GM18505 (cell line): ENCODE results near the gene LTV1.
"Not testable (repeated sequence)": the region's sequence is repeated elsewhere in the genome, so short reads cannot be mapped to it uniquely, and the experiment has no call there.

Experiments used
- ATAC-seq: cut with Tn5 transposase; IDR thresholded peaks from one replicate; pipeline ENCODE4 v1.9.1; 2021; ENCODE audit not compliant: unreplicated experiment
- POLR2A ChIP-seq: IDR thresholded peaks from 4 replicates; pipeline ENCODE4 v1.6.1; 2011; ENCODE audit warnings: borderline replicate concordance; ENCODE audit not compliant: insufficient read depth, insufficient read length; ENCODE audit errors: extremely low read depth

Gene LTV1, protein sequence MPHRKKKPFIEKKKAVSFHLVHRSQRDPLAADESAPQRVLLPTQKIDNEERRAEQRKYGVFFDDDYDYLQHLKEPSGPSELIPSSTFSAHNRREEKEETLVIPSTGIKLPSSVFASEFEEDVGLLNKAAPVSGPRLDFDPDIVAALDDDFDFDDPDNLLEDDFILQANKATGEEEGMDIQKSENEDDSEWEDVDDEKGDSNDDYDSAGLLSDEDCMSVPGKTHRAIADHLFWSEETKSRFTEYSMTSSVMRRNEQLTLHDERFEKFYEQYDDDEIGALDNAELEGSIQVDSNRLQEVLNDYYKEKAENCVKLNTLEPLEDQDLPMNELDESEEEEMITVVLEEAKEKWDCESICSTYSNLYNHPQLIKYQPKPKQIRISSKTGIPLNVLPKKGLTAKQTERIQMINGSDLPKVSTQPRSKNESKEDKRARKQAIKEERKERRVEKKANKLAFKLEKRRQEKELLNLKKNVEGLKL

DNA sequence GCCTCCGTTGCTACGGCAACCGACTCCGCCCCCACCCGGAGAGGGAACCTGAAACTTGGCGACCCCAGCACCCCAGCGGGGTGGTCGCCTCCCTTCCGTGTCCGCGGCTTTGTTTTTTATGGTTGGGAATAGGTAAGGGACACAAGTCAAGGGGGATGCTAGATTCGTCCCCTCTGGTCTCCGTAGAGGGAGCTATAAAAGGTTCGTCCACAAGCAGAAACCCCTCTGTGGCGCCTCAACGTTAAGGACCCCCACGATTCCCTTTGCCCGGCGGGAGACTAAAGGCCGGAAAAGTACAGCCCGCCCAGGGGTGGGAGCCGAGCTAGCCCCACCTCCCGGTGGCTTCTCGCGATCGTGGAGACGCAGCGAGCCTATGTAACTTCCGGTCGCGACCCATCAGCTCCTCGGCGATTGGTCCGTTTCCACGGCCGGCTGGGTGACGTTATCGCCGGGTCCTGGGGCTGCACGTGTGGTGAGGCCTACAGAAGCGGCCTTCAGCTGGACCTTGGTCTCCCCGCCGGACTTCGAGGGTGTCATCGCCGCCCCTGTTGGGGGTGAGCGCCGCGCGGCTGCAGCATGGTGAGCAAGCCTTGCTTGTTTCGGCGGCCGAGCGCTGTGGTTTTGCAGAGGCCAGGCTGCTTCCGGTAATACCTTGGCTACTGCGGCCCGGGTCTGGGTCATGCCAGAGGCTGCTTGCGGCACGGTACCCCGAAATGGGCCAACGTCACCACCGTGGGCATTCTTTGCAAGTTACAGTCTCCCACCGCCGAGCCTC lies at the start of gene LTV1:
Gene LTV1 (plus strand): TSS at position 437 of the 775 bp plus-strand sequence. CDS start 140 bp downstream, at position 577.
- ATAC-seq: peak; percentile 100
- peak; percentile 90 for TF ChIP-seq POLR2A

DNA sequence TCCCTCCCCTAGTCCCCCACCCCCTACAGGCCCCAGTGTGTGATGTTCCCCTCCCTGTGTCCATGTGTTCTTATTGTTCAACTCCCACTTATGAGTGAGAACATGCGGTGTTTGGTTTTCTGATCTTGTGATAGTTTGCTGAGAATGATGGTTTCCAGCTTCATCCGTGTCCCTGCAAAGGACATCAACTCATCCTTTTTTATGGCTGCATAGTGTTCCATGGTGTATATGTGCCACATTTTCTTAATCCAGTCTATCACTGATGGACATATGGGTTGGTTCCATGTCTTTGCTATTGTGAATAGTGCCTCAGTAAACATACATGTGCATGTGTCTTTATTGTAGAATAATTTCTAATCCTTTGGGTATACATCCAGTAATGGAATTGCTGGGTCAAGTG lies 46.6 kb upstream of the LTV1 start:
- not testable (repeated sequence) for ATAC-seq

DNA sequence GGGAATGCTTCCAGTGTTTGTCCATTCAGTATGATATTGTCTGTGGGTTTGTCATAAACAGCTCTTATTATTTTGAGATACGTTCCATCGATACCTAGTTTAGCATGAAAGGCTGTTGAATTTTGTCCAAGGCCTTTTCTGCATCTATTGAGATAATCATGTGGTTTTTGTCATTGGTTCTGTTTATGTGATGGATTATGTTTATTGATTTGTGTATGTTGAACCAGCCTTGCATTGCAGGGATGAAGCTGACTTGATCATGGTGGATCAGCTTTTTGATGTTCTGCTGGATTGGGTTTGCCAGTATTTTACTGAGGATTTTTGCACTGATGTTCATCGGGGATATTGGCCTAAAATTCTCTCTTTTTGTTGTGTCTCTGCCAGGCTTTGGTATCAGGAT lies 44.7 kb upstream of the LTV1 start:
- not testable (repeated sequence) for ATAC-seq

DNA sequence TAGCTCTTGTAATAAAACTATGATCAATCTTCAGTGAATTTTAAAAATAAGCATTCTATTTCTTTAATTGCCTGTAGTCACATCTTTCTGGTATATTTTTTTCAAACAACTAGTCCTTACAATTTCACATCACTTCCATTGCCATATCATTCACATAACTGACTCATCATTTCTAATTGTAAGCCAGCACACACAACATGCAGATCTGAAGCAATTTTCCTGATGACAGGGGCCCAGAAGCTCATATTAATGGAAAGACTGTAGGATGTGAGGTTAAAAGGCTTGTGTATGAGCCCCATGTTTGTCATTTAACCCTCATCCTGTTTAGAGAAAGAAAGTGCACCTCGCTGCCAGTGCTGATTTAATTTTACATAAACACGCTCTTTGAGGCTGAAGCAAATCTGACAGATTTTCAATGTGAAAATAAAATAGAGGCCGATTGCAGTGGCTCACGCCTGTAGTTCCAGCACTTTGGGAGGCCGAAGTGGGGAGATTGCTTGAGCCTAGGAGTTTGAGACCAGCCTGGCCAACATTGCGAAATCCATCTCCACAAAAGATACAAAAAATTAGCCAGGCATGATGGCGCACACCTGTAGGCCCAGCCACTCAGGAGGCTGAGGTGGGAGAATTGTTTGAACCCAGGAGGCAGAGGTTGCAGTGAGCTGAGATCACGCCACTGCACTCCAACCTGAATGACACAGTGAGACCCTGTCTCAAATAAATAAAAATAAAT lies 40.1 kb upstream of the LTV1 start:
- no peak for ATAC-seq
- TF ChIP-seq POLR2A: no peak

DNA sequence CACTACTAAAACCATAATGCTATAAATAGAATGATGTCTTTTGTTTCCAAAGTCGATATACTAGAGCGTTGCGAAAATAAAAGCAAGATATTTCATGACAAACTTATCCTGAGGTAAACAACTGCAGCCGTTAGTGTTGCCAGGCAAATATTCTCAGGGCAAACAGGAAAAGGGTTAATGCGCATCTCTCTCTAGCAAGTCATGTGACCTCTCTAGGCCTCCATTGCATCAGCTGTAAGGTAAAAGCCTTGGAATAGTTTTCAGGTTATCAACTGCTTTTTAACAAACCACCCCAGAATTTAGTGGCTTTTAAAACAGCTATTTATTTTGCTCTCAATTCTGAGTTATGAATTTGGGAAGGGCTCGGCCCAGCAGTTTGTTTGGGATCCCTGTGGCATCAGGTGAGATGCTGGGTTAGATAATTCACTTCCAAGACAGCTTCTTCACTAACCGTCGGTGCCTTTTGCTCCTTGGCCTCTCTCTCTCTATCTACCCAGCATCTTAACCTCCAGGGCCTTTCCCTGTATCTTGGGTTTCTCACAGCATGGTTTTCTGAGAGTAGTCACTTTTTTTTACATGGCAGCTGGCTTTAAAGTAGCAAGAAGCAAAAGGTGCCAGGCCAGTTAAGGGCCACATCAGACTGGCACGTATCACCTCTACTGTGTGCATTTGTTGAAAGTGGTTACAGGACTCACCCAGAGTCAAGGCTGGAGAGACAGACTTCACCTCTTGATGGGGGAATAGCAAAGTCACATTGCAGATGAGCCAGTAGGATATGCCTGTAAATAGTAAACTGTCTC lies 39.2 kb upstream of the LTV1 start:
- ATAC-seq: no peak
- TF ChIP-seq POLR2A: no peak

DNA sequence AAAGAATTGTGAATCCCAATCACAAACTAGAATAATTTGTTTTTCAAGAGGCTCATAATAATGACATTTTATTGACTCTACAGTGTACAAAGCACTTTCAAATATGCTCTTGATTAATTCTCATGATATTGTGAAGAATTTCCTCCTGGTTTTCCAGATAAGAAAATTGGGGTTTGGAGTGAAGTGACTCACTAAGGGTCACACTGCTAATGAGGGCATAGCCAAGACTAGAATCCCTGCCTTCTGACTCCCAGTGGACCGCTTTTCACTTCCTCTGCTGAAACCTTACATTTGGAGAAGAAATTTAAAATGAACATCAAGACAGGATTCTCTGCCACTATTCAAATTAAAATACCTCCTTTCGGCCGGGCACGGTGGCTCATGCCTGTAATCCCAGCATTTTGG lies 38.3 kb upstream of the LTV1 start:
- no peak for ATAC-seq
- TF ChIP-seq POLR2A: no peak

DNA sequence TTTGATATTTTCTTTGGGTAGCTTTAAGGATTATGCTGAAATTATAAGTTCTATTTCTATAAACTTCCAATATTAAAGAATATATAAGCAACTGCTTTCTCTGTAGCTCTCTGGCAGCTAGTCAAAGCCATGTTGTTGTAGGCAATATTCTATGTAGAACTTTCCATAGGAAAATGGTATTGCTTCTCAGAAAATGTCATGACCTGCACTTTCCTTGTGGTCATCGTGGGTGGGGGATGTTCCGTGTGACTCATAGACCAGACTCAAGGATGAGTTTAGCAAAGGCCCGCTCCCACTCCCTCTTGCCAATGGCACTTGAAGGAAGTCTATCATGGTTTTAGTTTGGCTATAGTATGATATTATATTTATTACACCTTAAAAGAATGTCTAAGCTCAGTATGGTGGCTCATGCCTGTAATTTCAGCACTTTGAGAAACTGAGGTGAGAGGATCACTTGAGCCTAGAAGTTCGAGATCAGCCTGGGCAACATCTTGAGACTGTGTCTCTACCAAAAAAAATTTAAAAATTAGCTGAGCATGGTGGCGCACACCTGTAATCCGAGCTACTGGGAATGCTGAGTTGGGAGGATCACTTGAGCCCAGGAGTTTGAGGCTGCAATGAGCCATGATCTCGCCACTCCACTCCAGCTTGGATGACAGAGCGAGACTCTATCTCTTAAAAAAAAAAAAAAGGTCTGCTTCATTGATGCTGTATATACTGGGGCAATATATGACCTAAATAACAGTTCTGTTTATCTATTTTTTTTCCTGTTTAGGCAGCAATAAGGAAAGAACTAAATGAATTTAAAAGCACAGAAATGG lies 36.6 kb upstream of the LTV1 start:
- no peak for ATAC-seq
- TF ChIP-seq POLR2A: no peak

DNA sequence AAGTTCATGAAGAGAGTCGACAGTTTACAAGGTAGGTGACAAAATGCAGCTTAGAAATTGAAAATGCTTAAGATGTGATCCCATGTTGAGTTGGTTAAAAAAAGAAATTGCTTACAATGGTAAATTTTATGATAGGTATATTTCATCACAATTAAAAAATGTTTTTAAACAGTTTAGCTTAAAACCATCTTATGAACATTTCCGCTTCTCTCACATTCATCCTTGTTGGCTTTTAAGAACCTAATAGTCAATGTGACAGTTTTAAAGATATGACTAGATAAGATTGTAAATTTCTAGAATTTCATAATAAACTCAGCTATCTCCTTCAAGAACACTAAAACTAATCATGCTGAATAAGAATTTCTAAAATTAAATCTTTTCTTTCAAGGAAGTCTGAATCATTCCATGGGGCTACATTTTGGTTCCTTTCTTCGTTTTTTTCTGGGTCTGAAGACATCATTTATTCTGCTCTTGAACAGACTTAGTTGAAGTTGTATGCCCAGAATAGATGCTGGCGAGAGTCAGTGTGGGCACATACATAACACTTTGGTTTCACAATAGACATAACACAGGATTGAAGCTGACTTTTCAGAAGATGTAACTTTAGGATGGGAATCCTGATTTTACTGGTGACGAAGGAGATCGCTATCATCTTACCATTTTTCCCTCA lies 35.9 kb upstream of the LTV1 start:
- no peak for ATAC-seq
- TF ChIP-seq POLR2A: no peak

DNA sequence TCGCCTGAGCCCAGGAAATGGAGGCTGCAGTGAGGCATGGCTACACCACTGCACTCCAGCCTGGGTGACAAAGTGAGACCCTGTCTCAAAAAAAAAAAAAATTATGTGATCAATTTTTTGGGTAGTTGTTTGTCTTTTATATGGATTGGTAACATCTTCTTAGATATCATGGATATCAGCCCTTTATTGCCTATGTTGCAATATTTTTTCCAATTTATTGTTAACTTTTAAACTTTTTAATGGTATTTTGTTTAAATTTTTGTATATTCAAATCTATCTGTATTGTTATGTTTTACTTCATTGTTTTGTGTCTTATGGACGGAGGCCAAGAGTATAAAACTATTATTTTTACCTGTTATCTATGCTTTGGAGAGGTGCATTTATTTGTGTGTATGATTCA lies 32.4 kb upstream of the LTV1 start:
- TF ChIP-seq POLR2A: no peak
- ATAC-seq: no peak

DNA sequence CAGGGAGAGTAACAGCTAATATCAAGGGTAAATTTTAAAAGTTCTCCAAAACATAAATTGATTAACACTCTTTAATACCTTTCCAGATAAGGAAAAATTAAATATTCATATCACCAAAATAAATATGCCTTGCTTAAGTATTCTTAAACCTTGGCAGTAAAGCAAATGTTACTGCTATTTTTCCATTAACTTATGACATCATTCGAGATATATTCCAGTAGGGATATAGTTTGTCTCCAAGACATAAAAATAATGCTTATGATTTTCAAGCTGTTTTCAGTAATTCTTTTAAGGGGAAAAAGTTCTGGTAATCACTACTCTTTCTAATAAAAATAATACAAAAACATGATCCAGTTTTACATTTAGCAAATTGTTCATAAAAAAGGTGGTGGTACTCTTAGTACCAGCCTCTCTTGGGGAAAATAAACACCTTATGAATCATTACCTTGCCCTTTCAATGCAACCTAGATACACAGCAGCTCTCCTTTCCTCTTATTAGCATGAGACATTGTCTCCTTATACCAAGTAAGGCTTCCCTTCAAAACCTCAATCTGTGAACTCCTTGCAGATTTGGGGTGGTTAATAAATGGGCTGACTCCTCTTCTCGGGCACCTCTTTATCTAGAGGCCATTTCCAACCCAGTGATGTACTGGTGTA lies 31.5 kb upstream of the LTV1 start:
- no peak for ATAC-seq
- no peak for TF ChIP-seq POLR2A

DNA sequence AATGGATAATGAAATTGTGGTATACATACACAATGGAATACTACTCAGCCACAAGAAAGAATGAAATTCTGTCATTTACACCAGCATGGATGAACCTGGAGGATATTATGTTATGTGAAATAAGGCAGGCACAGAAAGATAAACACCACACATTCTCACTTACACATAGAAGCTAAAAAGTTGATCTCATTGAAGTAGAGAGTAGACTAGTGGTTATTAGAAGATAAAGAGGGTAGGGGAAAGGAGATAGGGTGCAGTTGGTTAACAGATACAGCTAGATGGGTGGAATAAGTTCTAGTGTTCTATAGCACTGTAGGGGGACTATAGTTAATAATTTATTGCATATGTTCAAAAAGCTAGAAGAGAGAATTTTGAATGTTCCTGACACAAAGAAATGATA lies 25.5 kb upstream of the LTV1 start:
- ATAC-seq: no peak
- TF ChIP-seq POLR2A: no peak
